Measurements from ENCODE around the gene KASH5.
"Not testable (repeated sequence)": the region's sequence is repeated elsewhere in the genome, so short reads cannot be mapped to it uniquely, and the experiment has no call there.

Gene KASH5

GRCh38 chr19:49362048-49362928 is 25.8 kb upstream of the KASH5 start, which contains the start of gene TEAD2:
Gene TEAD2, minus strand, starts transcription at chr19:49362416. Its CDS starts 2,341 bp downstream, at chr19:49360075.
- DNase-seq: peak in 2 of 3 donors; percentile 8 to 27

- peak in 1 of 3 donors; percentile 19 for DNase-seq
Observed at GRCh38 chr19:49362929-49363267, 25.2 kb upstream of the KASH5 start.

GRCh38 chr19:49363268-49364082 is 24.6 kb upstream of the KASH5 start, which contains the start of gene DKKL1:
Gene DKKL1, plus strand, starts transcription at chr19:49363877. Its CDS starts 122 bp downstream, at chr19:49363999.
- peak; percentile 95 to 97 (median 97) for DNase-seq

GRCh38 chr19:49364083-49364737 is 23.8 kb upstream of the KASH5 start:
- no peak for DNase-seq

- no peak for DNase-seq
Observed at GRCh38 chr19:49366110-49366509, 21.9 kb upstream of the KASH5 start.

GRCh38 chr19:49368711-49369358 is 19.2 kb upstream of the KASH5 start:
- DNase-seq: no peak

- no peak for DNase-seq
Observed at GRCh38 chr19:49371184-49371583, 16.9 kb upstream of the KASH5 start.

GRCh38 chr19:49373174-49373573 is 14.9 kb upstream of the KASH5 start:
- not testable (repeated sequence) for DNase-seq

GRCh38 chr19:49374665-49375434 is 13.2 kb upstream of the KASH5 start:
- DNase-seq: no peak

GRCh38 chr19:49378512-49378911 is 9.5 kb upstream of the KASH5 start:
- no peak for DNase-seq

GRCh38 chr19:49380391-49380790 is 7.7 kb upstream of the KASH5 start:
- DNase-seq: no peak

- no peak for DNase-seq
Observed at GRCh38 chr19:49382639-49383038, 5.4 kb upstream of the KASH5 start.

- no peak for DNase-seq
Observed at GRCh38 chr19:49383599-49383998, 4.5 kb upstream of the KASH5 start.

GRCh38 chr19:49389406-49389805 is 1.4 kb downstream of the KASH5 start:
- no peak for DNase-seq

GRCh38 chr19:49390131-49390928 is 2.3 kb downstream of the KASH5 start:
- no peak for DNase-seq

GRCh38 chr19:49390929-49391359 is 2.9 kb downstream of the KASH5 start:
- DNase-seq: no peak

GRCh38 chr19:49391581-49392399 is 3.7 kb downstream of the KASH5 start:
- DNase-seq: peak; percentile 77 to 88 (median 84)

GRCh38 chr19:49393881-49394280 is 5.8 kb downstream of the KASH5 start:
- no peak for DNase-seq

- no peak for DNase-seq
Observed at GRCh38 chr19:49395581-49396407, 7.7 kb downstream of the KASH5 start.

All from suppressor macrophage treated with lipopolysaccharide for 1 hour (primary cell).